ENCODE data around the gene RGMA. TPM values are rescaled to one million over a fixed set of nuclear protein-coding genes. Genes with fewer than 3 reads are reported as not detected.

The RGMA gene
- total RNA-seq, 1 experiment from 2014 or later = 3.3 TPM

DNA sequence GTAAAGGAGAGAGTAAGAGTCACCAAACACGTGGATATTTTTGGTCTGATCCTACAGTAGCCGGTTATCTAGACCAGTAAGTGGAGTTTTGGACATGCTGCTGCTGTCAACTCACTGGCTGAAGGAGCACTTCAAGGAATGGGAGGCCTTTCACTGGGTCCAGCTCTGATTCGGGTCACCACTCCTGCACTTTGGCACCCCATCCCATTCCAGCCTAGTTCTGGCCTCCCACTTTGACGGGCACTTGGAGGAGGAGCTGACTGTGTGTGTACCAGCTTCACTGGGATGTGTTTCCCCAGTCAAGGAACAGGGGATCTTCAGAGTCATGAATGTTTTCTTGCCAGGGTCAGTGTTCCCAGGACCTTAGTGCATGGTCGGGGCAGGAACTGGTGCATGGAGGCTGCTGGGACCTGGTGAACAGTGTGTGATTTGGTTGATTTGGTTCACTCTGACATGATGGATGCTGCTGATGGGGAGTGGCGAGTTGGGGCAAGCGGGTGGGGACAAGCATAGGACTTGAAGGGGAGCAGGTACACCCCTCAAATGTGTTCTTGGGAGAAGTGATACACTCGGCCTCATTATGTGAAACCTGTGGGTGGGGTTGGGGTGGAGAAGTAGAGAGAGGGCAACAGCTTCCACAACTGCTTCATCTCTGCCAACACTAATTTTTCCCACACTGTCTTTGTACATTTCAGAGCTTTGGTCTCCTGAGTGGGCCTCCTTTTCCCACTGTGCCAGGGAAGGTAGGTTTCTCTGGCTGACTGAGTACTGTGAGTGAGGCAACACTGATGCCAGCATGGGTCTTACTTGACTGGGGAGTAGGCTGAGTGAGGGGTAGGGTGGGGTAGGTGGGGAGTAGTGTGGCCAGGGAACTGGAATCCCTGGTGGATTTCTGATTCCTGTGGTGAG lies 64.0 kb downstream of the RGMA start:
- no peak for DNase-seq
- H3F3A ChIP-seq (ENCODE audit: insufficient read depth, low read depth) = peaks cover 53% of the 10 kb centered on the region
- no peak overlapping the region for H2AFZ ChIP-seq
- no TSS peak for BruUV-seq (replicated peaks)
- POLR2A ChIA-PET (ENCODE audit: unreplicated experiment) = no interaction called here
- no peak overlapping the region for H3K4me3 ChIP-seq
- H3K9me3 ChIP-seq (ENCODE audit: insufficient read depth, low read depth) = no peaks in the 10 kb centered on the region
- H3K4me1 ChIP-seq (replicated peaks; ENCODE audit: insufficient read depth) = no peaks in the 10 kb centered on the region
- H3K27me3 ChIP-seq (ENCODE audit: insufficient read depth, low read depth) = no peaks in the 10 kb centered on the region
- no peak overlapping the region for H3K27ac ChIP-seq
- H3K36me3 ChIP-seq (ENCODE audit: low read depth) = peaks cover 50% of the 10 kb centered on the region
- TF ChIP-seq, protein P1, sequence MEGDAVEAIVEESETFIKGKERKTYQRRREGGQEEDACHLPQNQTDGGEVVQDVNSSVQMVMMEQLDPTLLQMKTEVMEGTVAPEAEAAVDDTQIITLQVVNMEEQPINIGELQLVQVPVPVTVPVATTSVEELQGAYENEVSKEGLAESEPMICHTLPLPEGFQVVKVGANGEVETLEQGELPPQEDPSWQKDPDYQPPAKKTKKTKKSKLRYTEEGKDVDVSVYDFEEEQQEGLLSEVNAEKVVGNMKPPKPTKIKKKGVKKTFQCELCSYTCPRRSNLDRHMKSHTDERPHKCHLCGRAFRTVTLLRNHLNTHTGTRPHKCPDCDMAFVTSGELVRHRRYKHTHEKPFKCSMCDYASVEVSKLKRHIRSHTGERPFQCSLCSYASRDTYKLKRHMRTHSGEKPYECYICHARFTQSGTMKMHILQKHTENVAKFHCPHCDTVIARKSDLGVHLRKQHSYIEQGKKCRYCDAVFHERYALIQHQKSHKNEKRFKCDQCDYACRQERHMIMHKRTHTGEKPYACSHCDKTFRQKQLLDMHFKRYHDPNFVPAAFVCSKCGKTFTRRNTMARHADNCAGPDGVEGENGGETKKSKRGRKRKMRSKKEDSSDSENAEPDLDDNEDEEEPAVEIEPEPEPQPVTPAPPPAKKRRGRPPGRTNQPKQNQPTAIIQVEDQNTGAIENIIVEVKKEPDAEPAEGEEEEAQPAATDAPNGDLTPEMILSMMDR (conservative IDR thresholded peaks at IDR 0.05) = no peak
- TF ChIP-seq EZH2 (IDR thresholded peaks at IDR 0.05; ENCODE audit: low read depth) = no peak
- 0 out of 2 replicates have a peak, but pooled peaks cover 9% of the 10 kb centered on the region for H3K79me2 ChIP-seq (ENCODE audit: low read depth)
- intact Hi-C loops (cut with micrococcal nuclease; ENCODE audit: unreplicated experiment) = no loop called here
- no peak overlapping the region for H3K4me2 ChIP-seq
- H4K20me1 ChIP-seq (ENCODE audit: insufficient read depth) = peaks cover 55% of the 10 kb centered on the region
- H3K9me2 ChIP-seq (ENCODE audit: insufficient read depth) = no peaks in the 10 kb centered on the region
- CTCF ChIA-PET = no interaction called here

DNA sequence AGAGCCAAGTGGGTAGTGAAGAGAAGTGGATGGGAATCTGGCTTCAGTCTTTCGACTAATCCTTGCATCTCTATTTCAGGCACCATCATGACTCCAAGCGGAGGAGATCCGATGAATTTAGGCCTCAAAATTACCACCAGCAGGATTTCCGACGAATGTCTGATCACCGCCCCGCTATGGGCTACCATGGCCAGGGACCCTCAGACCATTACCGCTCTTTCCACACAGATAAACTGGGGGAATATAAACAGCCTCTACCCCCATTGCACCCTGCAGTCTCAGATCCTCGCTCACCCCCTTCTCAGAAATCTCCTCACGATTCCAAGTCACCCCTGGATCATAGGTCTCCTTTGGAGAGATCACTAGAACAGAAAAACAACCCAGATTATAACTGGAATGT lies 64.7 kb downstream of the RGMA start:
- H3K4me3 ChIP-seq = no peak overlapping the region
- peaks cover 50% of the 10 kb centered on the region for H3F3A ChIP-seq (ENCODE audit: insufficient read depth, low read depth)
- H3K27ac ChIP-seq = no peak overlapping the region
- CTCF ChIA-PET = no interaction called here
- no peak for TF ChIP-seq EZH2 (IDR thresholded peaks at IDR 0.05; ENCODE audit: low read depth)
- TF ChIP-seq, protein P1 (conservative IDR thresholded peaks at IDR 0.05) = no peak
- no peak overlapping the region for H3K4me2 ChIP-seq
- H3K9me2 ChIP-seq (ENCODE audit: insufficient read depth) = no peaks in the 10 kb centered on the region
- H3K9me3 ChIP-seq (ENCODE audit: insufficient read depth, low read depth) = no peaks in the 10 kb centered on the region
- BruUV-seq (replicated peaks) = no TSS peak
- 0 out of 2 replicates have a peak, but pooled peaks cover 9% of the 10 kb centered on the region for H3K79me2 ChIP-seq (ENCODE audit: low read depth)
- intact Hi-C loops (cut with micrococcal nuclease; ENCODE audit: unreplicated experiment) = no loop called here
- H2AFZ ChIP-seq = no peak overlapping the region
- no peaks in the 10 kb centered on the region for H3K4me1 ChIP-seq (replicated peaks; ENCODE audit: insufficient read depth)
- DNase-seq = no peak
- peaks cover 56% of the 10 kb centered on the region for H3K36me3 ChIP-seq (ENCODE audit: low read depth)
- POLR2A ChIA-PET (ENCODE audit: unreplicated experiment) = no interaction called here
- H4K20me1 ChIP-seq (ENCODE audit: insufficient read depth) = peaks cover 58% of the 10 kb centered on the region
- H3K27me3 ChIP-seq (ENCODE audit: insufficient read depth, low read depth) = no peaks in the 10 kb centered on the region

DNA sequence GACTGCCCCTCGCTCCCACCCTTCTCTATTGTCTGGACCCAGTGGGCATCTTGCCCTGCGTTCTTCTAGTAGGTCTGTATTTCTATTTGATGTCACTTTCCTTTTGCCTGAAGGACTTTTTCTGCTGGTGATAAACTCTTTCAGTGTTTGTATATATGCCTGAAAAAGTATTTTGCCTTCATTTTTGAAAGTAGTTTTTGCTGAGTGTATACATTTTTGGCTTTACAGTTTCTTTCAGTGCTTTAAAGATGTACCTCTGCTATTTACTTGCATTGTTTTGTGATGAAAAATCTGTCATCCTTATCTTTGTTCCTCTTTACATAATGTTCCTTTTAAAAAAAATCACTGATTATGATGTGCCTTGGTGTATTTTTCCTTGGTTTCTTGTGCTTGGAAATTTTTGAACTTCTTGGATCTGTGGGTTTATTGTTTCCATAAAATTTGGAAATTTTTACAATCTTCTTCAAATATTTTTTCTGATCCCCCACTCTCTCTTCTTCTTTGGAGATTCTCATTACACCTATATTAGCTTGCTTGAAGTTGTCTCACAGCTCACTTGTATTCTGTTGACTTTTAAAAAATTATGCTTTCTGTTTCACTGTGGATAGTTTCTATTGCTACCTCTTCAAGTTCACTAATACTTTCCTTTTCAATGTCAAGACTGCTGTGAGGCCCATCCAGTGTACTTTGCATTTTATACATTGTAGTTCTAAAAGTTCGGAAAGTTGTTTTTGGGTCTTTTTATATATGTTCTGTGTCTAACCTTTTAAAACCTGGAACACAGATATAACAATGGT lies 67.8 kb downstream of the RGMA start:
- DNase-seq = no peak
- Histone ChIP-seq H3K36me3 (ENCODE audit: low read depth) (peaks cover 77% of the 10 kb centered on the region), H2AFZ (no peak overlapping the region), H3K9me3 (ENCODE audit: insufficient read depth, low read depth) (no peaks in the 10 kb centered on the region), H3K79me2 (ENCODE audit: low read depth) (0 out of 2 replicates have a peak, but pooled peaks cover 12% of the 10 kb centered on the region), H3K27ac (no peak overlapping the region), H3K4me3 (no peak overlapping the region), H3K4me1 (replicated peaks; ENCODE audit: insufficient read depth) (no peaks in the 10 kb centered on the region), H3K4me2 (no peak overlapping the region), H3F3A (ENCODE audit: insufficient read depth, low read depth) (peaks cover 50% of the 10 kb centered on the region), H3K9me2 (ENCODE audit: insufficient read depth) (no peaks in the 10 kb centered on the region), H4K20me1 (ENCODE audit: insufficient read depth) (peaks cover 43% of the 10 kb centered on the region), H3K27me3 (ENCODE audit: insufficient read depth, low read depth) (no peaks in the 10 kb centered on the region)
- intact Hi-C loops (cut with micrococcal nuclease; ENCODE audit: unreplicated experiment) = no loop called here
- BruUV-seq (replicated peaks) = no TSS peak
- ChIA-PET POLR2A (ENCODE audit: unreplicated experiment) (no interaction called here), CTCF (no interaction called here)
- TF ChIP-seq EZH2 (IDR thresholded peaks at IDR 0.05; ENCODE audit: low read depth) = no peak
- TF ChIP-seq, protein P1 (conservative IDR thresholded peaks at IDR 0.05) = no peak

Measured in PC-9 (cell line).